Smooth muscle cell (in vitro differentiated cells): ENCODE measurements around the gene HMCN2. TPM values are rescaled to one million over a fixed set of nuclear protein-coding genes. Genes with fewer than 3 reads are reported as not detected.

Experiments used
- DNase-seq: peaks from one replicate; lab custom pipeline; 2025; ENCODE audit not compliant: unreplicated experiment; lab: John Stamatoyannopoulos, UW
- H2AFZ ChIP-seq: fragments of 200-600 bp; sonication (generic); 2 replicates; pipeline ENCODE4 v1.6.0; 2016; ENCODE audit warnings: antibody characterized with exemption, low read depth, mild to moderate bottlenecking
- H3F3A ChIP-seq: fragments of 200-600 bp; sonication (generic); 2 replicates; pipeline ENCODE4 v1.6.0; 2017; ENCODE audit warnings: antibody characterized with exemption, low read depth
- H3K27ac ChIP-seq: fragments of 200-600 bp; sonication (generic); 2 replicates; pipeline ENCODE4 v1.5.1; 2016; ENCODE audit warnings: low read depth, mild to moderate bottlenecking
- H3K27me3 ChIP-seq: fragments of 200-600 bp; sonication (generic); 2 replicates; pipeline ENCODE4 v1.6.1; 2016; ENCODE audit warnings: low read depth, mild to moderate bottlenecking
- H3K36me3 ChIP-seq: fragments of 200-600 bp; sonication (generic); 2 replicates; pipeline ENCODE4 v1.5.1; 2016; ENCODE audit warnings: low read depth
- H3K4me1 ChIP-seq: fragments of 200-600 bp; sonication (generic); 2 replicates; pipeline ENCODE4 v1.5.1; 2016; ENCODE audit warnings: low read depth
- H3K4me2 ChIP-seq: fragments of 200-600 bp; sonication (generic); 2 replicates; pipeline ENCODE4 v1.6.0; 2016; ENCODE audit warnings: mild to moderate bottlenecking
- H3K4me3 ChIP-seq: fragments of 200-600 bp; sonication (generic); 2 replicates; pipeline ENCODE4 v1.5.1; 2016; ENCODE audit warnings: mild to moderate bottlenecking
- H3K79me2 ChIP-seq: fragments of 200-600 bp; sonication (generic); 2 replicates; pipeline ENCODE4 v1.6.0; 2016; ENCODE audit warnings: low read depth, mild to moderate bottlenecking
- H3K9ac ChIP-seq: fragments of 200-600 bp; sonication (generic); 2 replicates; pipeline ENCODE4 v1.6.0; 2016; ENCODE audit warnings: low read depth
- H3K9me3 ChIP-seq: fragments of 200-600 bp; sonication (generic); replicated peaks from 2 replicates; pipeline ENCODE4 v1.5.1; 2016; ENCODE audit warnings: low read depth
- H4K20me1 ChIP-seq: fragments of 200-600 bp; sonication (generic); 2 replicates; pipeline ENCODE4 v1.6.0; 2016; ENCODE audit warnings: low read depth
- WGBS: methylation state at CpG from one replicate; pipeline ENCODE4 v1.1.7; 2016; ENCODE audit warnings: low lambda C conversion rate; 5-methylcytosine and 5-hydroxymethylcytosine counted together
- polyA plus RNA-seq: library from polyadenylated mRNA; unstranded; fragments of >200 nt; fragmentation: Nextera tagmentation; extraction: Ambion mirVana; gene quantifications from 2 replicates; pipeline ENCODE4 v1.2.1, GENCODE V29; 2016
- total RNA-seq: library from RNA; depleted of rRNA; stranded (reverse); fragments of >200 nt; gene quantifications from 2 replicates; pipeline ENCODE4 v1.2.3, GENCODE V29; 2014
- TF ChIP-seq, protein P1 (sequence below): fragments of 200-600 bp; sonication (generic); IDR thresholded peaks from 2 replicates; pipeline ENCODE4 v1.5.1; 2017; ENCODE audit warnings: borderline replicate concordance, mild to moderate bottlenecking, antibody characterized with exemption; ENCODE audit not compliant: insufficient read depth, poor library complexity, severe bottlenecking

HMCN2 gene
- total and polyA plus RNA-seq, 2 experiments from 2014 or later, result under 0.01 TPM; not detected in 1

DNA sequence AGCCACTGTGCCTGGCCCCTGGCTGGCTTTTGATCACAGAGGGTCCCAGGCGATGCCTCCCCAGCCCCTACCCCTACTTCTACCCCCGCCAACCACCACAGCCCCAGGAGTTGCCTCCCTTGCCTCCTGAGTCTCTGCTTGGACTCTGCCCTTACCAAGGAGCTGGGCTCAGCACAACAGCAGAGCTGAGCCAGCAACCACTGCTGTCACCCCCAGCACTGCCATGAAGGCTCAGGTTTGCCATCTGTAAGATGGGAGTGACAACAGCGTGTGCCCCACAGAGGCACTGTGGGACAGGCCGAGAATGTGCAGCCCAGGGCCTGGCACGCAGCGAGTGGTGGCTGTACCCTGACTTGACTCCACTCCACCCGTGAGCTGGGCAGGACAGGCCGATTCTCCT lies 116.1 kb downstream of the HMCN2 start:
- Histone ChIP-seq H3K27me3 (no peaks in the 10 kb centered on the region), H3K9me3 (no peaks in the 10 kb centered on the region), H3K36me3 (no peaks in the 10 kb centered on the region), H3K79me2 (no peaks in the 10 kb centered on the region), H3K27ac (no peak overlapping the region), H3K9ac (no peak overlapping the region), H3K4me3 (no peak overlapping the region), H4K20me1 (no peaks in the 10 kb centered on the region), H3F3A (no peaks in the 10 kb centered on the region), H2AFZ (no peak overlapping the region), H3K4me2 (no peak overlapping the region), H3K4me1 (no peaks in the 10 kb centered on the region)
- 95% methylated on average over 8 of the region's 8 CpGs for WGBS
- TF ChIP-seq, protein P1, sequence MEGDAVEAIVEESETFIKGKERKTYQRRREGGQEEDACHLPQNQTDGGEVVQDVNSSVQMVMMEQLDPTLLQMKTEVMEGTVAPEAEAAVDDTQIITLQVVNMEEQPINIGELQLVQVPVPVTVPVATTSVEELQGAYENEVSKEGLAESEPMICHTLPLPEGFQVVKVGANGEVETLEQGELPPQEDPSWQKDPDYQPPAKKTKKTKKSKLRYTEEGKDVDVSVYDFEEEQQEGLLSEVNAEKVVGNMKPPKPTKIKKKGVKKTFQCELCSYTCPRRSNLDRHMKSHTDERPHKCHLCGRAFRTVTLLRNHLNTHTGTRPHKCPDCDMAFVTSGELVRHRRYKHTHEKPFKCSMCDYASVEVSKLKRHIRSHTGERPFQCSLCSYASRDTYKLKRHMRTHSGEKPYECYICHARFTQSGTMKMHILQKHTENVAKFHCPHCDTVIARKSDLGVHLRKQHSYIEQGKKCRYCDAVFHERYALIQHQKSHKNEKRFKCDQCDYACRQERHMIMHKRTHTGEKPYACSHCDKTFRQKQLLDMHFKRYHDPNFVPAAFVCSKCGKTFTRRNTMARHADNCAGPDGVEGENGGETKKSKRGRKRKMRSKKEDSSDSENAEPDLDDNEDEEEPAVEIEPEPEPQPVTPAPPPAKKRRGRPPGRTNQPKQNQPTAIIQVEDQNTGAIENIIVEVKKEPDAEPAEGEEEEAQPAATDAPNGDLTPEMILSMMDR, result no peak
- no peak for DNase-seq

DNA sequence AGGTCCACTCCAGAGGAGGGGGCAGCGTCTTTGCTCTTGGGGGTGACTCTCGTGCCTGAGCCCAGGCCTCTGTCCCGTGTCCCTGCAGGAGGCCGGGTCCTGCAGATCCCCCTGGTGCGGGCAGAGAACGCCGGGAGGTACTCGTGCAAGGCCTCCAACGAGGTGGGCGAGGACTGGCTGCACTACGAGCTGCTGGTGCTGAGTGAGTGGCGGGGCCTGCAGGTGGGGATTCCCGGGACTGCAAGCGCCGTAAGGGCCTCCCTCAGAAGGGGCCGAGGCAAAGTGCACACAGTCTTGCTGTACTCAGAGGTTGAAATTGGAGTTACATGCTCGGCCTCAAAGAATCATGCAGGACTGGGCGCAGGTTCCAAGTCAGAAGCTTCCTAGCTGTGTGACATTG lies 116.5 kb downstream of the HMCN2 start:
- H3K9ac ChIP-seq, result no peak overlapping the region
- H3K27ac ChIP-seq, result no peak overlapping the region
- no peaks in the 10 kb centered on the region for H4K20me1 ChIP-seq
- H3K79me2 ChIP-seq, result no peaks in the 10 kb centered on the region
- H3K27me3 ChIP-seq, result no peaks in the 10 kb centered on the region
- no peaks in the 10 kb centered on the region for H3K36me3 ChIP-seq
- TF ChIP-seq, protein P1, result no peak
- 92% methylated on average over 18 of the region's 18 CpGs for WGBS
- no peaks in the 10 kb centered on the region for H3F3A ChIP-seq
- H3K4me3 ChIP-seq, result no peak overlapping the region
- no peak for DNase-seq
- H3K9me3 ChIP-seq, result no peaks in the 10 kb centered on the region
- no peak overlapping the region for H3K4me2 ChIP-seq
- no peak overlapping the region for H2AFZ ChIP-seq
- no peaks in the 10 kb centered on the region for H3K4me1 ChIP-seq

GRCh38 chr9:130382636-130383349 lies 117.2 kb downstream of the HMCN2 start:
- Histone ChIP-seq H3K4me1 (no peaks in the 10 kb centered on the region), H4K20me1 (no peaks in the 10 kb centered on the region), H2AFZ (no peak overlapping the region), H3K9ac (no peak overlapping the region), H3F3A (no peaks in the 10 kb centered on the region), H3K36me3 (no peaks in the 10 kb centered on the region), H3K27me3 (no peaks in the 10 kb centered on the region), H3K4me2 (no peak overlapping the region), H3K4me3 (no peak overlapping the region), H3K9me3 (no peaks in the 10 kb centered on the region), H3K79me2 (no peaks in the 10 kb centered on the region), H3K27ac (no peak overlapping the region)
- TF ChIP-seq, protein P1, result no peak
- WGBS, result 93% methylated on average over 17 of the region's 20 CpGs
- no peak for DNase-seq

DNA sequence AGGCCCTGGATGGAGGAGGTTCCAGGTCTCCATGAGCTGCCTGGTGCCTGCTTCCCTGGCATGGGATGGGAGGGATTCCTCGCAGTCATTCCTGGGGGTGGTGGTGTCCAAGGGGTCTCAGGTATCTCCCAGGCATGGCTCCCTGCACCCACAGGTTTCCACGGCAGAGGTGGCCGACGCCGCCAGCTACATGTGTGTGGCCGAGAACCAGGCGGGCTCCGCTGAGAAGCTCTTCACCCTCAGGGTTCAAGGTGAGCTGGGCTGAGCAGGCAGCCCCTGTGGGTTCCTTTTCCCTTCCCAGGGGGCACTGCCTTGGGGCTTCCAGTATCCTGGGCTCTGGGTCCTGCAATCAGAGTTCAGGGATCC lies 117.8 kb downstream of the HMCN2 start:
- H3K4me1 ChIP-seq, result no peaks in the 10 kb centered on the region
- no peaks in the 10 kb centered on the region for H3K36me3 ChIP-seq
- TF ChIP-seq, protein P1, result no peak
- H3F3A ChIP-seq, result no peaks in the 10 kb centered on the region
- no peaks in the 10 kb centered on the region for H3K27me3 ChIP-seq
- H3K4me3 ChIP-seq, result no peak overlapping the region
- no peak overlapping the region for H3K27ac ChIP-seq
- H4K20me1 ChIP-seq, result no peaks in the 10 kb centered on the region
- H3K79me2 ChIP-seq, result no peaks in the 10 kb centered on the region
- H3K4me2 ChIP-seq, result no peak overlapping the region
- no peaks in the 10 kb centered on the region for H3K9me3 ChIP-seq
- H2AFZ ChIP-seq, result no peak overlapping the region
- 100% methylated on average over 8 of the region's 8 CpGs for whole genome bisulfite sequencing
- H3K9ac ChIP-seq, result no peak overlapping the region
- no peak for DNase-seq
